ENCODE measurements around the gene NEDD8. TPM values are rescaled to one million over a fixed set of nuclear protein-coding genes. Genes with fewer than 3 reads are reported as not detected.
A peak's percentile ranks its signal among the peaks of the same experiment; 100 is the strongest.

Gene NEDD8
- total RNA-seq, 1 donor from 2014 or later: 251 TPM

- Histone ChIP-seq H3K9me3 (ENCODE audit: insufficient read depth, low read depth, low read length) (no peaks in the 10 kb centered on the region), H3K9ac (ENCODE audit: low read length) (no peak overlapping the region), H3K36me3 (ENCODE audit: insufficient read depth, low read length) (peaks cover 52% of the 10 kb centered on the region), H3K27ac (ENCODE audit: low read depth, low read length) (no peak overlapping the region), H4K20me1 (ENCODE audit: insufficient read depth, low read length) (peaks cover 26% of the 10 kb centered on the region), H2AFZ (ENCODE audit: low read depth, low read length) (no peak overlapping the region), H3K4me2 (ENCODE audit: low read length) (peak overlapping the region; percentile 93), H3K79me2 (ENCODE audit: insufficient read depth, low read length) (peaks cover 69% of the 10 kb centered on the region), H3K27me3 (ENCODE audit: insufficient read depth, low read length) (no peaks in the 10 kb centered on the region), H3K4me3 (ENCODE audit: insufficient read depth, low read depth, low read length) (no peak overlapping the region), H3K4me1 (ENCODE audit: insufficient read depth, low read length) (peaks cover 36% of the 10 kb centered on the region)
- H3K27ac Mint-ChIP-seq (ENCODE audit: unreplicated experiment): peak overlapping the region; percentile 29
- no peak for TF ChIP-seq CTCF (IDR thresholded peaks at IDR 0.05; ENCODE audit: insufficient read depth, low read depth, low read length)
- TF ChIP-seq EZH2 (IDR thresholded peaks at IDR 0.05; ENCODE audit: insufficient read depth, low read length): no peak
- no peaks in the 10 kb centered on the region for H3K27me3 Mint-ChIP-seq (ENCODE audit: low read depth, unreplicated experiment)
- H3K36me3 Mint-ChIP-seq (ENCODE audit: low read depth, unreplicated experiment): peaks cover 39% of the 10 kb centered on the region
- peak overlapping the region; percentile 63 for H3K4me3 Mint-ChIP-seq (ENCODE audit: unreplicated experiment)
- no peaks in the 10 kb centered on the region for H3K9me3 Mint-ChIP-seq (ENCODE audit: unreplicated experiment)
- FAIRE-seq: no peak
- H3K4me1 Mint-ChIP-seq (ENCODE audit: low read depth, unreplicated experiment): peaks cover 49% of the 10 kb centered on the region
- no peak for DNase-seq (ENCODE audit: low read depth)
These were observed 6.4 kb upstream of the NEDD8 start for GRCh38 chr14:24238527-24239037.

- Mint-ChIP-seq H3K4me3 (ENCODE audit: unreplicated experiment) (peak overlapping the region; percentile 63), H3K4me1 (ENCODE audit: low read depth, unreplicated experiment) (peaks cover 50% of the 10 kb centered on the region), H3K27me3 (ENCODE audit: low read depth, unreplicated experiment) (no peaks in the 10 kb centered on the region), H3K27ac (ENCODE audit: unreplicated experiment) (peak overlapping the region; percentile 53), H3K36me3 (ENCODE audit: low read depth, unreplicated experiment) (peaks cover 39% of the 10 kb centered on the region), H3K9me3 (ENCODE audit: unreplicated experiment) (no peaks in the 10 kb centered on the region)
- Histone ChIP-seq H2AFZ (ENCODE audit: low read depth, low read length) (no peak overlapping the region), H3K36me3 (ENCODE audit: insufficient read depth, low read length) (peaks cover 52% of the 10 kb centered on the region), H3K4me3 (ENCODE audit: insufficient read depth, low read depth, low read length) (no peak overlapping the region), H3K27ac (ENCODE audit: low read depth, low read length) (no peak overlapping the region), H3K4me2 (ENCODE audit: low read length) (no peak overlapping the region), H3K79me2 (ENCODE audit: insufficient read depth, low read length) (peaks cover 73% of the 10 kb centered on the region), H3K9ac (ENCODE audit: low read length) (no peak overlapping the region), H3K4me1 (ENCODE audit: insufficient read depth, low read length) (peaks cover 40% of the 10 kb centered on the region), H4K20me1 (ENCODE audit: insufficient read depth, low read length) (peaks cover 26% of the 10 kb centered on the region), H3K9me3 (ENCODE audit: insufficient read depth, low read depth, low read length) (no peaks in the 10 kb centered on the region), H3K27me3 (ENCODE audit: insufficient read depth, low read length) (no peaks in the 10 kb centered on the region)
- no peak for FAIRE-seq
- TF ChIP-seq CTCF (IDR thresholded peaks at IDR 0.05; ENCODE audit: insufficient read depth, low read depth, low read length) (no peak), EZH2 (IDR thresholded peaks at IDR 0.05; ENCODE audit: insufficient read depth, low read length) (no peak)
- no peak for DNase-seq (ENCODE audit: low read depth)
These were observed 6.0 kb upstream of the NEDD8 start for GRCh38 chr14:24238123-24238522.

- H4K20me1 ChIP-seq (ENCODE audit: insufficient read depth, low read length): peaks cover 26% of the 10 kb centered on the region
These were observed 5.3 kb upstream of the NEDD8 start for GRCh38 chr14:24237463-24237955.

More at GRCh38 chr14:24237463-24237955, 5.3 kb upstream of the NEDD8 start:
- H3K4me3 ChIP-seq (ENCODE audit: insufficient read depth, low read depth, low read length): no peak overlapping the region
- peaks cover 77% of the 10 kb centered on the region for H3K79me2 ChIP-seq (ENCODE audit: insufficient read depth, low read length)
- no peak overlapping the region for H3K9ac ChIP-seq (ENCODE audit: low read length)
- no peaks in the 10 kb centered on the region for H3K9me3 Mint-ChIP-seq (ENCODE audit: unreplicated experiment)
- H3K27me3 ChIP-seq (ENCODE audit: insufficient read depth, low read length): no peaks in the 10 kb centered on the region
- H3K9me3 ChIP-seq (ENCODE audit: insufficient read depth, low read depth, low read length): no peaks in the 10 kb centered on the region
- H3K4me1 ChIP-seq (ENCODE audit: insufficient read depth, low read length): peaks cover 38% of the 10 kb centered on the region
- no peak overlapping the region for H3K4me2 ChIP-seq (ENCODE audit: low read length)
- H3K27ac Mint-ChIP-seq (ENCODE audit: unreplicated experiment): peak overlapping the region; percentile 53
- no peak for DNase-seq (ENCODE audit: low read depth)
- no peaks in the 10 kb centered on the region for H3K27me3 Mint-ChIP-seq (ENCODE audit: low read depth, unreplicated experiment)
- H2AFZ ChIP-seq (ENCODE audit: low read depth, low read length): no peak overlapping the region
- no peak for FAIRE-seq
- H3K27ac ChIP-seq (ENCODE audit: low read depth, low read length): no peak overlapping the region
- TF ChIP-seq EZH2 (IDR thresholded peaks at IDR 0.05; ENCODE audit: insufficient read depth, low read length) (no peak), CTCF (IDR thresholded peaks at IDR 0.05; ENCODE audit: insufficient read depth, low read depth, low read length) (no peak)
- peaks cover 52% of the 10 kb centered on the region for H3K36me3 ChIP-seq (ENCODE audit: insufficient read depth, low read length)
- H3K4me3 Mint-ChIP-seq (ENCODE audit: unreplicated experiment): peak overlapping the region; percentile 63
- peaks cover 50% of the 10 kb centered on the region for H3K4me1 Mint-ChIP-seq (ENCODE audit: low read depth, unreplicated experiment)
- peaks cover 39% of the 10 kb centered on the region for H3K36me3 Mint-ChIP-seq (ENCODE audit: low read depth, unreplicated experiment)

Measured in astrocyte (in vitro differentiated cells and primary cell).